Cortex of kidney (tissue), 1 donor: ENCODE data around the gene PCP2.

Experiments used
- DNase-seq: peaks from one replicate; lab custom pipeline; 2025; lab: John Stamatoyannopoulos, UW

PCP2 gene

DNA sequence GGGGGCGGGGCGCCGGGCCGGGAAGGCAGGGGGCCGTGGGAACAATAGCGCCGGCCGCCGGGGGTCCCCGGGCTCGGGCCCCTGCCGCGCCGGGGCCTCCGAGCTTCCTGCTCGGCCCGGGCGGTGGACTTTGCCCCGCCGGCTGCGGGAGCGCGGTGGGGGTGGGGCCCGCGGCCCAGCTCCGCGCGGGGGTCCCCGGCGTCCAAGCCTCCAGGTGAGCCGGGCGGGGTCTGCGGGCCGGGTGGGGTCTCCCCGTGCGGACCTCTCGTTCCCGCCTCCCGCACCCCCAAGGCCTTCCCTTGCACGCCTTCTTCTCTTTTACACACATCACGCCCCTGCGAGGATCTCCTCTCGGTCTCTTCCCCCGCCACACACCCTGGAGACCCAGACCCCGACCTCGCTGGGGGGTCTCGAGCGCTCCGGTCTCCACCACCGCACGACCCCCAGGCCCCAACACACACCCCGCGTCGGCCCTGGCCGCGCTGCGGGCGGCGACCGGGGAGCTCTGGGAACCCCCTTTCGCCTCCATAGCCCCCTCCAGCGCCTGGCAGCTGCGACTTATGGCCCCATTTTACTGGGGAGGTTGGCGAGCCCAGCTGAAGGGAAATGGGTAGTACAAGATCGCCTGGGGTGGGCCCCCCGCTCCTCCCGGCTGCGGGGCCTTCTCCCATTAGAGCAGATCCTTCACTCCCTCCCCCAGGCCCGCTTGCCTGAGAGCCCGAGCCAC, 37.1 kb downstream of the PCP2 start:
- no peak for DNase-seq

DNA sequence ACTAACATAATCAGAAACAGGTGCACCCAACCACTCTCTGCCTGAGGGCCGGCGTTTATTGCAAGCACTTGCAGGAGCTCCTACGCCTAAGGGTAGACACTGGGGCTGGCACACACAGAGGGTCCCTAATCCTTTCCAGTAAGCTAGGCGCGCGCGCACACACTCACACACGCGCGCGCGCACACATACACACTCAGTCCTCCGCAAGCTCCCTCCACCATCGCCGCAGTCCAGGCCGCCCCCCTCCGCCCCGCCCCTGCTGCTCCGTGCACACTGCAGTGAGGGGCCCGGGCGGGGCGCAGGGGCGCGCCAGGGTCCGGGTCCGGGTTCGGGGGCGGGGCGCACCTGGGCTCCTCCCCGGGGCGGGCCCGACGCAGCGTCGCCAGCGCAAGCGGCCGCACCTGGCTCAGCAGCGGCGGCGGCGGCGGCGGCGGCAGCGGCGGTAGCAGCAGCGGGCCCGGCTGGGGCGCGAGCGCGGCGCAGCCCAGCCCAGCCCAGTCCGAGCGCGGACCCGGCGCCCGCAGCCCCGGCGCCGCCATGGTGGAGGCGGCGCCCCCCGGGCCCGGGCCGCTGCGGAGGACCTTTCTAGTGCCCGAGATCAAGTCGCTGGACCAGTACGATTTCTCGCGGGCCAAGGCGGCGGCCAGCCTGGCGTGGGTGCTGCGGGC, 37.9 kb downstream of the PCP2 start, which contains the start of gene CAMSAP3:
Gene CAMSAP3 (plus strand): TSS at position 398 of the 668 bp plus-strand sequence. CDS start 140 bp downstream, at position 538.
- DNase-seq, result no peak

- no peak for DNase-seq
These were observed 43.3 kb downstream of the PCP2 start for GRCh38 chr19:7590256-7590655.

GRCh38 chr19:7589822-7590221, 43.7 kb downstream of the PCP2 start:
- DNase-seq, result no peak

DNA sequence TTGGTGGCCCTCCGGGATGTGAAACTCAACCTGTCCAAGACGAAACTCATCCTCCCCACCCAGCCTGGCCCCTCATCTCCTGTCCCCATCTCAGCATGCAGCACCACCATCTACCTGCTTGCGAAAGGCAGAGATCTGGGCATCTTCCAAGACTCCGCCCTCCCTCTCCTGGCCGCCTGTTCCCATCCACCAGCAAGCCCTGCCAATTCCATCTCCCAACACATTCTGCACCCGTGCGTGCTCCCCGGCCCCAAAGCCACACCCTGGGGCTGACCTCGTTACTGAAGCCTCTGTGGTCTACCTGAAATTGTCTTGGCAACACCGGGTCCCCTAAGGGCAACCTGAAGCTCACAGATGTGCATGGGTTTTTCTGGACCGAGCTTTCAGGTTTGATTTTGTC, 51.1 kb downstream of the PCP2 start:
- no peak for DNase-seq
